Measurements from ENCODE around the gene CYSLTR2.
"Not testable (repeated sequence)": the region's sequence is repeated elsewhere in the genome, so short reads cannot be mapped to it uniquely, and the experiment has no call there.

CYSLTR2 gene

DNA sequence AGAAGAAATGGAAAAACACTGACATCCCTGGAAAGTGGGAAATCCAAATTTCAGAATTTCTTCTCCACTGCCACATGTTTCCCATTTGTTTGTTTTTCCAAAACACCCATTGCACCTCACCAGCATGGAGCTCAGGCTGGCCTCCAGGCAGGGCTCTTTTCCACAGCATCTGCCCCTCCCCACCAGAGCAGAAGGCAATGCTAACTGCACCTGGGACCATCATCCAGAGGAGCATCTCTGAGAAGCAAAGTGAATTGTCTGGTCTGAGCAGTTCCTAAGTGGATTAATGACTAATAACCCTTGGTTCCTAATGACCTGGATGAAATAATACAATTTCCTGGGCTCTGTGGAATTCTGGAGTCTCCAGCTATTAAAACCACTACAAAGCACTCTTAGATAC, 8.8 kb upstream of the CYSLTR2 start:
- no peak for DNase-seq (ENCODE audit: low read depth in 2 of 2)

DNA sequence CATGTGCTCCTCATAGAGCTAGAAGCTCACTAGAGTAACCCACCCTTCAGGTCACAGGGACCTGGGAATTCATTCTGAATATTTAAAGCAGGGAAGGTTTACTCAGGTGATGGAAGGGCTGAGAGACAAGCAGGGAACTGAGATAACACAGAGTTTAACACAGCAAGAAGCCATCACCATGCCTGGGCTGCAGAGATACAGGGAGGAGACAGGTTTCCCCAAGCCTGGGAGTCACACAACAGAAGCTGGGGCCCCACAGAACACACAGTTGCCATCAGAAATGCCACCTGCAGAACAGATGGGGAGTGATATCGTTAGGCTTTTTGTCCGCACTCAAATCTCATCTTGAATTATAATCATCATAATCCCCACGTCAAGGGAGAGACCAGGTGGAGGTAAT, 7.9 kb upstream of the CYSLTR2 start:
- no peak for DNase-seq (ENCODE audit: low read depth in 2 of 2)

DNA sequence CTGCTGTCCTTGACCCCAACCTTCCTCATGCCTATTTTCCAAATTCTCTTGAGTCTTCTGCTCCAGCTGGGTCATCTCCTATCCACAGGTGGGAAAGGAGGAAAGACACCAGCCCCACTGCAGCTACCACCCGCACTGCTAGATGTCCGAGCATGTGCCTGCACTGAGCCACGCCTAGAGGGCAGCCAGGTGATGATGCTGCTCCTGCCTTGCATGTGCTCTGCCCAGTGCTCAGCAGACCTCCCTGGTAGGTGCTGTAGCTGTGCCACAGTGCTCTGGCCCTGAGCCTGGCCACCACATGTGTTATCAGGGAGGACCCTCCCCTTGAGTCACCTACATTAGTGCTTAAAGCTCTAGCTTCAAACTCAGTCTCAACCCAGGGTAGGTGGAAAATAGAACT, 6.9 kb upstream of the CYSLTR2 start:
- no peak for DNase-seq (ENCODE audit: low read depth in 2 of 2)

DNA sequence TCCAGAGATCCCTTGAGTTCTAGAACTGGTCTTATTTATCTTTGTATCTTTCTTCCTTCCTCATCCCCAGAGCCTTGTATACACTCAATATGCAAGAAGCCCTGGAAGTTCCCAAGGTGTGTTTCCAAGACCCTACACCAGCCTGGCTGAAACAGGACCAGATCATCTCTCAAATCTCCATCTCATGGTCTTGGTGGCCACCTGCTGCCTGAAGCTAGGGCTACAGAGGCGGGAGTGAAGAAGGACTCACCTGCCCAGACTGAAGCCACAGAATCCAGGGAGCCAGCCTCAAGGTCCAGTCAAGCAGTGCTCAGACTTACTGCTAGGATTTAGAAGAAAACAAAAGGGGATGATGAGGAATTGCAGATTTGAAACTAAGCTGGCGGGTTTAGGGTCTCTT, 6.1 kb upstream of the CYSLTR2 start:
- no peak for DNase-seq (ENCODE audit: low read depth in 2 of 2)

DNA sequence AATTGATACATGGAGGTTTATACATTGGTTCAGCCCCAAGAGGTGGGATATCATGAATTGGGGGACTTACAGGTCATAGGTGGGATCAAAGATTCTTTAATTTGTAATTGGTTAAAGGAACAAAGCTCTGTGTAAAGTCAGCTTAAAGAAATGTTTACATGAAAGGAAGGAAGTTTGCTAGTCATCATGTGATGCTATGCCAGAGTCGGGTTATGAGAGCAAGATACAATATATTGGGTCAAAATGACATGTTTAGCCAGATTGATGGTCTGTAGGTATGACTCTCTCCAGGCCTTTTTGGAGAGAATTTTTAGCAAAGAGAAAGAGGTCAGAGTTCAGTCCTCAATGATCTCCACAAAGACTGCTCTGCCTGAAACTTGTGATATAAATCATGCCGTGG, 5.3 kb upstream of the CYSLTR2 start:
- no peak for DNase-seq (ENCODE audit: low read depth in 2 of 2)

DNA sequence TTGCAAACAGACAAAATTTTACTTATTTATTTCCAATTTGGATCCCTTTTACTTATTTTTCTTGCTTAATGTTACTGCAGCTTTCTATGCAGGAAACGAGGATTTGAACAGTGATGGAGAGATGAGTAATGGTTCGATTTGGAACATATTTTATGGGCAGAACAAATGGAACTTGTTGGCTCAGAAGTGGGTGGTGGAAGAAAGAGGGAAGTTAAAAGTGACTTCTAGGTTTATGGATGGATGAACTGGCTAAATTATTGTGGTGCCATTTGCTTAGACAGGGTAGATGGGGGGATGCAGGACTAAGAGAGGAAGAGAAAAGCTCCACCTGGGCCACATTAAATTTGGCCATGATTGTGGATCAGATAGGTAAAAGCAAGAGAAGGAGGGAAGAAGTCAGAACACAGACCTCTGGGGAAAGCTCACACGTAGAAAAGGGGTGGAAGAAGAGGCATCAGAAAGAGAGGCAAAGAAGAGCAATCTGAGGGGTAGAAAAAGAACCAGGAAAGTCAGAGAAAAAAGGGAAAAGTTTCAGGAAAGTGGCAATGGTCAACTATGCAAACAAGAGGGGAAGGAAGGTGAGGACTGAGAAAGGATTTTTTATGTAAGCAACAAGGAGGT, 768 bp upstream of the CYSLTR2 start:
- DNase-seq (ENCODE audit: low read depth in 2 of 2) = no peak

DNA sequence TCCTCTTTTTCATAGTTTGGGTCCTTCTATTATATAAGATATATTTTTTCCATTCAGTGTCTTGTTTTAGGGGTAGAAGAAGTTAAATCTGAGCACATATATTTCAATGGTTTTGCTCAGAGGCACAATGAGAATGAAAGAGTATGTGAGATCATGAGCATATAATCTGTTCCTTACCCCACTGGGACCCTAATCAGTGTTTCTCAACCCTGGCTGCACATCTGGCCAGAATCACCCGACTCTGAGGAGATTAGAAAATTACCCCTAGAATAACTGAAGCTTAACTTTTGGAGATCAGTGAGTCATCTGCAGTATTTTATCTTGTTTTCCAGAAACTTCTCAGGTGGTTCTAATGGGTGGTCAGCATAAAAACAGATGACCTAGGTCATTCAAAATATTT, 782 bp downstream of the CYSLTR2 start:
- DNase-seq (ENCODE audit: low read depth in 2 of 2) = no peak

DNA sequence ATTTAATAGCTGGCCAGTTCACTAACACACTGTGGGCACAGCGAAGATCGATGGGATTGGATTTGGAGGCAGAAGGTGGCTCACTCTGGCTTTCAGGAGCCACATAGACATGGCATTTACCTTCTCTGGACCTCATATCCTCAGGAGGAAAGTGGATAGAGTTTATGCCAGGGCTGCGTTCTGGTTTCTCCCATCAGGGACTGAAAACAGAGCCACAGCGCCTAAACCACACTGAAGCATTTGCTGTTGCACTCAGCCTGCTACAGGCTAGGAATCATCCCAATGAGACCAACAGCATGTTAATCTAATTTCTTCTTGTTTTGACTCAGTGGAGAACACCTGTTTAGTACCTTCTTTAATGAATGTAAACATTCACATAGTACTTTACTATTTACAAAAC, 1.6 kb downstream of the CYSLTR2 start:
- no peak for DNase-seq (ENCODE audit: low read depth in 2 of 2)

- no peak for DNase-seq (ENCODE audit: low read depth in 2 of 2)
Measured at GRCh38 chr13:48656608-48657007, 2.9 kb downstream of the CYSLTR2 start.

- DNase-seq (ENCODE audit: low read depth in 2 of 2) = no peak
Measured at GRCh38 chr13:48660361-48661076, 6.8 kb downstream of the CYSLTR2 start.

DNA sequence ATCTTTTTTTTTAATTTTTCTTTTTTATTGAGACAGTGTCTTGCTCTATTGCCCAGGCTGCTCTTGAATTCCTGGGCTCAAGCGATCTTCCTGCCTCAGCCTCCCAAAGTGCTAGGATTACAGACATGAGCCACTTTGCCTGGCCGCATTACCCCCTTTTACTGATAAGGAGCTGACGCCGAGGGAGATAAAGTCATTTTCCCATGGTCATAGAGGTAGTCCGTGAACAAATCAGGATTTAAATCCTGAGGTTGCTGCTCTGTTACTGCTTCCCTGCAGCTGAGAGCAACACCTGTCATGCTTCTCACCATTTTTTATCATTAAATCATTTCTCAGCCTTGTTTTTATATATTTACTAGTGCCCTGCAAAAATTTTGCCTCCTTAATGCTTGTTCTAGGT, 7.4 kb downstream of the CYSLTR2 start:
- DNase-seq (ENCODE audit: low read depth in 2 of 2) = no peak

DNA sequence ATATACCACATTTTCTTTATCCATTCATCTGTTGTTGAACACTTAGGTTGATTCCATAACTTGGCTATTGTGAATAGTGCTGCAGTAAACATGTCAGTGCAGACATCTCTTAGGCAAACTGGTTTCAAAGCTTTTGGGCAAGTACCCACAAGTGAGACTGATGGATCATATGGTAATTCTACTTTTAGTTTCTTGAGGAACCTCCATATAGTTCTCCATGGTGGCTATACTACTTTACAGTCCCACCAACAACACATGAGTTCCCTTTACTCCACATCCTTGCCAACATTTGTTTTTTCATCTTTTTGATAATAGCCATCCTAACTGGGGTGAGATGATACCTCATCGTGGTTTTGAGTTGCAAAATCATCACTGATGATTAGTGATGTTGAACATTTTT, 8.5 kb downstream of the CYSLTR2 start:
- no peak for DNase-seq (ENCODE audit: low read depth in 2 of 2)

DNA sequence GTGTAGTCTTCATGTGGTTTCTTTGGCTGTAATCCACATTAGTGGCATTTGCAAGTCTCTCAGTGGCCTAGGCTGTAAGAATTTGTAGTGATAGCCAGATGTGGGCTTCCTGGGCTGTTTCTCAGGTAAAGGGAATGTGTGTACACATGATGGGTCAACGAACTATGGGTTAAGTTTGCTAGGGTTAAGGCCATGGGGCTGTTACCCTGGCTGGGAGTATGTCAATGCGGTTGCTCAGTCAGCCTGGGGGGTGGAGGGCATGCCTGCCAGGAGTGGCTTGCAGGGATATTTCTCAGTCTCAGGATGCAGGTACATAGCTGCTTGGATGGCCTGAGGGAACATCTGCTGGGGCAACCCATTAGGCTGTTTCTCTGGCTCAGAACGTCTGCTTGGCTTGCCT, 13.4 kb downstream of the CYSLTR2 start:
- no peak for DNase-seq (ENCODE audit: low read depth in 2 of 2)

DNA sequence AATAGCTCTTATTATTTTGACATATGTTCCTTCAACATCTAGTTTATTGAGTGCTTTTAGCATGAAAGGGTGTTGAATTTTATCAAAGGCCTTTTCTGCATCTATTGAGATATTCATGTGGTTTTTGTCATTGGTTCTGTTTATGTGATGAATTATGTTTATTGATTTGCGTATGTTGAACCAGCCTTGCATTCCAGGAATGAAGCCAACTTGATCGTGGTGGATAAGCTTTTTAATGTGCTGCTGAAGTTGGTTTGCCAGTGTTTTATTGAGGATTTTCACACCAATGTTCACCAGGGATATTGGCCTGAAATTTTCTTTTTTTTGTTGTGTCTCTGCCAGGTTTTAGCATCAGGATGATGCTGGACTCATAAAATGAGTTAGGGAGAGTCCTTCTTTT, 17.7 kb downstream of the CYSLTR2 start:
- DNase-seq (ENCODE audit: low read depth in 2 of 2) = not testable (repeated sequence)

GRCh38 chr13:48675247-48675646, 21.5 kb downstream of the CYSLTR2 start:
- no peak for DNase-seq (ENCODE audit: low read depth in 2 of 2)

- no peak for DNase-seq (ENCODE audit: low read depth in 2 of 2)
Measured at GRCh38 chr13:48678316-48678715, 24.6 kb downstream of the CYSLTR2 start.

DNA sequence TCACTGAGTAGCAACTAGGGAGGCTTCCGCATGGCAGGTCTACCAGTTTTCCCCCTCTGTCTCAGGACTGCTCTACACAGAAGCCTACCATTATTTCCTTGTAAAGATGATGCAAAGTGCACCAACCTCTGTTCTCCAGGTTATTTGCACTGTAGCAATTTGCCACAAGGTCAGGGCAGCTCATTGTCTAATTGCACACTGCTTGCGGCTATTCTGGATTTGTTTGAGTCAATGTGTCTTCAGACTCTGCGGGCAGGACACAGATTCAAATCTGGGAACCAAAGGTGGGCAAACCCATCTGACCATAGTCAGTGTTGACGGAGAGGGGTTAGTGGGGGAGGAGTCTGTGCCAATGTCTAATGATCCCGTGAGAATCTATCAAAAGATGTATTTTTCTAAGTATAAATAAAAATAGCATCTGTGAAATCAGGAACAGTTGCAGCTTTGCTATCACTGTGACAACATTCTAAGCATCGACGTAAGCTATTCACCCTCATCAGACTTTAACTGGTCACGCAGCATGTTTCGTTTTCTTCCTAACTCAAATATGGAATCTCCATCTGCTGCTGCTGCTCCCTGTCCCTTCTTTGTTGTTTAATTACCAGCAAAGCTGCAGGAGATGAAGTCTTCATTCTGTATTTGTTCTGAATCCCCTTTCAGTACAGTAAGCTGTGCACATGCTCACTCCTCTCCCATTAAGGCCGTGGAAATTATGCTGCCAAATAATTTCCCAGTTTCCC, 26.4 kb downstream of the CYSLTR2 start:
- DNase-seq (ENCODE audit: low read depth in 2 of 2) = no peak

- no peak for DNase-seq (ENCODE audit: low read depth in 2 of 2)
Measured at GRCh38 chr13:48680756-48681392, 27.1 kb downstream of the CYSLTR2 start.

DNA sequence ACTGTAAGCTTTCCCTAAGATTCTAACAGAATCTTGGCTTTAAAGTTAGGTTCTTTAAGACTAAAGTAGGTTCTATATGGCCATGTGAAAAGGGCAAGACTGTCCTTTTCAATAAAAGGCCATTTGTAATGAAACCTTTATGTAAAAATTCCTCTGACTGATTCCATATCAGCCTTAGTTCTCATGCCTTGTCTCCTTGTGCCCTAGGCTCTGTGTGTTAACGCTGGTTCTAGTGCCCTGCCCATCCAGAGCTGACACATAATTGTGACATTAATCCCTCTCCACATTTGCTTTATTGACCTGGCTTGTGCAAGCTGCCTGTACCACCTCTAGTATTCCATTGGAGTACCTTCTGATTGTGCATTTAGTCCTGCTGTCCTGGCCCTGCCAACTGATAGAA, 28.2 kb downstream of the CYSLTR2 start:
- no peak for DNase-seq (ENCODE audit: low read depth in 2 of 2)

GRCh38 chr13:48682436-48682835, 28.7 kb downstream of the CYSLTR2 start:
- DNase-seq (ENCODE audit: low read depth in 2 of 2) = no peak

- DNase-seq (ENCODE audit: low read depth in 2 of 2) = no peak
Measured at GRCh38 chr13:48686636-48687210, 33.0 kb downstream of the CYSLTR2 start.

DNA sequence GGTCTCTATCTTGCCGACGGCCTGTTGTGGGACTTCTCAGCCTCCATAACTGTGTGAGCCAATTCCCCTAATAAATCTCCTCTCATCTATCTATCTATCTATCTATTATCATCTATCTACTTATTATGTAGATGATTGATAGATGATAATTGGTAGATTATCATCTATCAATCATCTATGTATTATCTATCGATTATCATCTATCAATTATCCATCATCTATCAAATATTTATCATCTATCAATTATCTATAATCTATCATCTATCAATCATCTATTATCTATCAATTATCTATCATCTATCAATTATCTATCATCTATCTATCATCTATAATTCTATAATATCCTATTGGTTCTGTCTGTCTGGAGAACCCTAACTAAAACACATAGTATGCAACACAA, 33.5 kb downstream of the CYSLTR2 start:
- no peak for DNase-seq (ENCODE audit: low read depth in 2 of 2)
